Measurements from ENCODE around the gene BAHCC1.

GRCh38 chr17:81470944-81471817 is 75.9 kb downstream of the BAHCC1 start:
- TF ChIP-seq RFX5 (IDR thresholded peaks at IDR 0.05; ENCODE audit: low read depth, low read length) (no peak), CTCF (IDR thresholded peaks at IDR 0.05 in 2 of 3, conservative IDR thresholded peaks at IDR 0.05 in 1 of 3; ENCODE audit: control insufficient read depth in 2 of 3, extremely low read depth in 1 of 3, insufficient read depth in 1 of 3, low read depth in 3 of 3, low read length in 3 of 3) (no peak), ZNF274 (IDR thresholded peaks at IDR 0.05; ENCODE audit: insufficient read depth, insufficient read length) (no peak), MAX (IDR thresholded peaks at IDR 0.05; ENCODE audit: low read depth, low read length) (no peak), MTA2 (IDR thresholded peaks at IDR 0.05; ENCODE audit: low read depth) (no peak), IKZF1 (conservative IDR thresholded peaks at IDR 0.05) (no peak)
